Activated naive CD4-positive, alpha-beta T cell treated with anti-CD3 and anti-CD28 coated beads for 36 hours (primary cell): ENCODE measurements around the gene SLC31A1. TPM values are rescaled to one million over a fixed set of nuclear protein-coding genes. Genes with fewer than 3 reads are reported as not detected.

Experiments
- CTCF ChIA-PET: fragments of 350-600 bp; sonication (Branson Sonifier 250); formaldehyde crosslinking; loops from one replicate; lab custom pipeline; 2021; ENCODE audit warnings: antibody characterized with exemption; lab: Charles Lee
- DNase-seq: peaks from one replicate; pipeline ENCODE4 v3.0.0-alpha.2; 2020
- H3K27ac Mint-ChIP-seq: one replicate; pipeline ENCODE4 v1.8.0; 2021; ENCODE audit warnings: mild to moderate bottlenecking, mixed read lengths
- H3K27me3 Mint-ChIP-seq: one replicate; pipeline ENCODE4 v1.8.0; 2021; ENCODE audit warnings: low read depth, mixed read lengths
- H3K36me3 Mint-ChIP-seq: one replicate; pipeline ENCODE4 v1.8.0; 2021; ENCODE audit warnings: low read depth, mixed read lengths
- H3K4me1 Mint-ChIP-seq: one replicate; pipeline ENCODE4 v1.8.0; 2021; ENCODE audit warnings: low read depth, mixed read lengths
- H3K4me3 Mint-ChIP-seq: one replicate; pipeline ENCODE4 v1.8.0; 2021; ENCODE audit warnings: mild to moderate bottlenecking, moderate library complexity, mixed read lengths
- H3K9me3 Mint-ChIP-seq: one replicate; pipeline ENCODE4 v1.8.0; 2021; ENCODE audit warnings: mixed read lengths
- intact Hi-C: fragments of 100-400 bp; cut with micrococcal nuclease; formaldehyde crosslinking; loops from one replicate; pipeline ENCODE4 v1.15.1; 2023
- total RNA-seq, 2 experiments: library from RNA; stranded (reverse); gene quantifications; one replicate each; pipeline ENCODE4 v1.2.3, GENCODE V29; 2021

Gene SLC31A1
- total RNA-seq, 2 experiments from 2014 or later: 8.1 to 8.2 TPM

DNA sequence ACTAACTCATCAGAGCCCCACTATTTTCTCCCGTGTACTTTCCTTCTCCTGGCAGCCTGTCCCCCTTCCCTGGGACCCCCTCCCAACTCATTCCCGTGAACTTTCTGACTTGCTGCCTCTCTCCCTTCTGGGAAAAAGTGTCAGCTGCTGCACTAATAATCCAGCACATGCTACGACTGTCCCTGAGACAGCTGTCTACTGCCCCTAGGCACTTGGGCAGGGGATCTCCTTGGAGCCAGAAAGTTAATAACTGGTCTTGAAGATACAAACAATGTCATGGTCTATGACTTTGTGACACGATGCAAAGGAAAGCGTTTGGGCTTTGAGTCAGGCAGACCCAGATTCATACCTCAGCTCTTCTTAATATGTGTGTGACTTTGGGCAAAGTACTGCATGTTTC lies 91.9 kb downstream of the SLC31A1 start:
- H3K4me1 Mint-ChIP-seq: no peaks in the 10 kb centered on the region
- H3K9me3 Mint-ChIP-seq: no peaks in the 10 kb centered on the region
- H3K36me3 Mint-ChIP-seq: no peaks in the 10 kb centered on the region
- H3K27ac Mint-ChIP-seq: no peak overlapping the region
- H3K4me3 Mint-ChIP-seq: no peak overlapping the region
- CTCF ChIA-PET: no interaction called here
- intact Hi-C loops: no loop called here
- DNase-seq: no peak
- no peaks in the 10 kb centered on the region for H3K27me3 Mint-ChIP-seq

Other genes starting within 250 kb of the SLC31A1 start
- under 1 TPM; 0.44 to 0.60 TPM for gene ZNF883, start 209.4 kb upstream of the SLC31A1 start, total RNA-seq
- 1 to 10 TPM; 1.5 to 1.6 TPM for gene ZFP37, start 164.8 kb upstream of the SLC31A1 start, total RNA-seq
- gene SLC31A2, start 70.5 kb upstream of the SLC31A1 start, total RNA-seq: 1 to 10 TPM; 1.2 to 1.7 TPM
- gene FKBP15, start 267 bp upstream of the SLC31A1 start, total RNA-seq: 10 to 100 TPM; 14.7 to 15.8 TPM
- gene CDC26, start 54.0 kb downstream of the SLC31A1 start, total RNA-seq: 10 to 100 TPM; 36.3 to 38.1 TPM
- 10 to 100 TPM; 39.9 to 44.3 TPM for gene PRPF4, start 54.1 kb downstream of the SLC31A1 start, total RNA-seq
- gene RNF183, start 81.8 kb downstream of the SLC31A1 start, total RNA-seq: not detected
- under 1 TPM; 0.81 to 0.88 TPM for gene WDR31, start 118.7 kb downstream of the SLC31A1 start, total RNA-seq
- gene BSPRY, start 128.0 kb downstream of the SLC31A1 start, total RNA-seq: 1 to 10 TPM; 7.7 to 8.3 TPM
- 1 to 10 TPM; 8.9 to 9.5 TPM for gene HDHD3, start 155.4 kb downstream of the SLC31A1 start, total RNA-seq
- 10 to 100 TPM; 16.1 to 17.7 TPM for gene ALAD, start 179.7 kb downstream of the SLC31A1 start, total RNA-seq
- gene POLE3, start 189.1 kb downstream of the SLC31A1 start, total RNA-seq: 10 to 100 TPM; 34.1 to 37.4 TPM
- gene C9orf43, start 189.2 kb downstream of the SLC31A1 start, total RNA-seq: under 1 TPM; 0.83 to 0.84 TPM
- 10 to 100 TPM; 11.9 to 12.6 TPM for gene RGS3, start 242.2 kb downstream of the SLC31A1 start, total RNA-seq